Keratinocyte (primary cell): Measurements from ENCODE around the gene AOAH. TPM values are rescaled to one million over a fixed set of nuclear protein-coding genes. Genes with fewer than 3 reads are reported as not detected.
A peak's percentile ranks its signal among the peaks of the same experiment; 100 is the strongest.

ENCODE experiments used
- DNase-seq: peaks from one replicate; pipeline ENCODE4 v3.0.0-alpha.2; 2011; ENCODE audit warnings: low read depth, missing footprints, low spot score
- FAIRE-seq: peaks from 2 replicates; lab custom pipeline; 2011; peaks lifted over from hg19 to GRCh38; lab: Jason Lieb, UNC
- H2AFZ ChIP-seq: 2 replicates; pipeline ENCODE4 v1.6.0; 2012; ENCODE audit warnings: low read length, control low read depth, inconsistent platforms; ENCODE audit not compliant: control insufficient read depth
- H3K27ac ChIP-seq: 2 replicates; pipeline ENCODE4 v1.5.1; 2011; ENCODE audit warnings: low read length; ENCODE audit not compliant: control insufficient read depth, insufficient read depth
- H3K27me3 ChIP-seq: 3 replicates; pipeline ENCODE4 v1.6.0; 2011; ENCODE audit warnings: low read length; ENCODE audit not compliant: control insufficient read depth, insufficient read depth; ENCODE audit errors: extremely low read depth
- H3K36me3 ChIP-seq, 2 experiments: 2 replicates in 1 of 2; 3 replicates in 1 of 2; pipeline ENCODE4 v1.5.1; 2011; ENCODE audit warnings: low read length in 2 of 2, mild to moderate bottlenecking in 1 of 2; ENCODE audit not compliant: control insufficient read depth in 2 of 2, insufficient read depth in 2 of 2; ENCODE audit errors: extremely low read depth in 1 of 2
- H3K4me1 ChIP-seq: 3 replicates; pipeline ENCODE4 v1.5.1; 2011; ENCODE audit warnings: low read length; ENCODE audit not compliant: control insufficient read depth, insufficient read depth; ENCODE audit errors: extremely low read depth
- H3K4me2 ChIP-seq: 3 replicates; pipeline ENCODE4 v1.6.0; 2011; ENCODE audit warnings: low read depth, low read length; ENCODE audit not compliant: control insufficient read depth, insufficient read depth; ENCODE audit errors: extremely low read depth
- H3K4me3 ChIP-seq, 3 experiments: fragments of 200-600 bp in 1 of 3; sonication (generic) in 1 of 3; 2 replicates in 2 of 3; 3 replicates in 1 of 3; pipeline ENCODE4 v1.5.1; 2011 to 2016; ENCODE audit warnings: low read length in 3 of 3, mild to moderate bottlenecking in 3 of 3, control low read depth in 2 of 3, inconsistent platforms in 1 of 3, low read depth in 1 of 3, mixed read lengths in 1 of 3, mixed run types in 1 of 3, moderate library complexity in 1 of 3; ENCODE audit not compliant: control insufficient read depth in 2 of 3, insufficient read depth in 2 of 3; ENCODE audit errors: extremely low read depth in 1 of 3
- H3K79me2 ChIP-seq: 2 replicates; pipeline ENCODE4 v1.6.0; 2012; ENCODE audit warnings: low read length; ENCODE audit not compliant: control insufficient read depth, insufficient read depth
- H3K9ac ChIP-seq: 3 replicates; pipeline ENCODE4 v1.6.0; 2011; ENCODE audit warnings: low read length; ENCODE audit not compliant: control insufficient read depth, insufficient read depth; ENCODE audit errors: extremely low read depth
- H3K9me1 ChIP-seq: 3 replicates; pipeline ENCODE4 v1.6.0; 2011; ENCODE audit warnings: low read length; ENCODE audit not compliant: control insufficient read depth, insufficient read depth; ENCODE audit errors: extremely low read depth
- H3K9me3 ChIP-seq: 2 replicates; pipeline ENCODE4 v1.5.1; 2012; ENCODE audit warnings: low read depth, low read length; ENCODE audit not compliant: control insufficient read depth
- H4K20me1 ChIP-seq: 3 replicates; pipeline ENCODE4 v1.6.0; 2011; ENCODE audit warnings: low read length; ENCODE audit not compliant: control insufficient read depth, insufficient read depth; ENCODE audit errors: extremely low read depth
- CTCF ChIP-seq, 3 experiments: IDR thresholded peaks in 1 of 3; conservative IDR thresholded peaks in 1 of 3; optimal IDR thresholded peaks in 1 of 3; 2 replicates in 2 of 3; 3 replicates in 1 of 3; pipeline versions ENCODE3 to v1.5.1; 2011; ENCODE audit warnings: low read length in 3 of 3, mild to moderate bottlenecking in 3 of 3, moderate library complexity in 2 of 3, control low read depth in 1 of 3, inconsistent platforms in 1 of 3; ENCODE audit not compliant: insufficient read depth in 2 of 3; ENCODE audit errors: extremely low read depth in 1 of 3
- EZH2 ChIP-seq: IDR thresholded peaks from one replicate; pipeline ENCODE4 v1.6.1; 2012; ENCODE audit warnings: inconsistent platforms, mild to moderate bottlenecking, low read length, moderate library complexity
- dilution Hi-C: fragments of 300-500 bp; cut with MboI; formaldehyde crosslinking; loops from one replicate; pipeline ENCODE4 v1.7.0; 2020; ENCODE audit warnings: low sequenced_read_pairs; ENCODE audit not compliant: extremely low pct_ligation_motif_present
- polyA plus RNA-seq, 5 experiments: library from polyadenylated mRNA; depleted of rRNA in 3 of 5; stranded (reverse) in 3 of 5; stranded (forward) in 1 of 5; unstranded in 1 of 5; fragments of >200 nt; gene quantifications; 1 replicate in 1 of 5; 2 replicates in 3 of 5; 3 replicates in 1 of 5; pipeline versions ENCODE4 v1.2.1 to v1.2.3, GENCODE V29; 2011 to 2012; ENCODE audit warnings: missing spikeins in 2 of 5, low read depth in 1 of 5, low replicate concordance in 1 of 5

The AOAH gene
- polyA plus RNA-seq, 1 donor (not counting 4 experiments of a cell fraction or from before 2014, with no cell fraction given): 0.43 TPM

- FAIRE-seq: no peak
- Histone ChIP-seq H3K9me3 (no peaks in the 10 kb centered on the region), H3K4me2 (no peak overlapping the region), H3K9me1 (no peaks in the 10 kb centered on the region), H4K20me1 (no peaks in the 10 kb centered on the region), H3K9ac (no peak overlapping the region), H3K79me2 (no peaks in the 10 kb centered on the region), H3K27me3 (no peaks in the 10 kb centered on the region), H3K27ac (no peak overlapping the region), H2AFZ (no peak overlapping the region), H3K4me3 (no peak overlapping the region), H3K36me3 (no peaks in the 10 kb centered on the region), H3K4me1 (peaks cover 9% of the 10 kb centered on the region)
- no peak for DNase-seq
- dilution Hi-C loops: no loop called here
- TF ChIP-seq CTCF (optimal IDR thresholded peaks at IDR 0.05 in 1 of 3, IDR thresholded peaks at IDR 0.05 in 1 of 3, conservative IDR thresholded peaks at IDR 0.05 in 1 of 3; ENCODE audit: extremely low read depth in 1 of 3, insufficient read depth in 2 of 3, low read length in 3 of 3) (no peak), EZH2 (no peak)
Observed at GRCh38 chr7:36691983-36692382, 32.3 kb downstream of the AOAH start.

DNA sequence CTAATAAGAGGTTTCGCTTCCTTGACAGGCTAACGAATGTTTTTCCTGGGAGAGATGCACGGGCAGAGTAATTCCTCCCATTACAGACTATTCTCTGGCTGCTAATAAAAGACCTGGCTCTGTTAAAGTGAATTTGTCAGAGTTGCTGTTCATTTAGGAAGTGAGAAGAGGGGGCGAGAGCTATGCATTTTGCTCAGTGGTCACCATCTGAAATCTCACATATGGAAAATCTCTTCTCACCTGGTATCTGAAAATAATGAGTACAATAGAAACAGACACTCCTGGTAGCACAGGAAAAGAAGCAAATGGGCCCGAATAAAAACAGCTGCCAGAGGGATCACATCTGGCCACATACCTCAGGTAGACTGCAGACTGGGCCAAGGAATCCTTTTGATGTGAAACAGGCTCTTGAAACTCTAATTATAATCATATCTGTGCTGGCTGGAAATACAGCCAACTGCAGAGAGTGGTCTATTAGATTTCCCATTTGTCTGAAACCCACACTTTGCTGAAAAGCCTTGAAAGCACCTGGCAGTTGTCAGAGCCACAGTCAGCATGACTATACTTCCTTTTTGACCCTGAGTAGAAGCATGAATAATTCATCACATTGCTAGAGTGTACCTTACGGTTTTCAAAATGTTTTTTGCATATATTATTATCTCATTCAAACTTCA, 33.6 kb downstream of the AOAH start:
- H3K9me1 ChIP-seq: no peaks in the 10 kb centered on the region
- DNase-seq (no peak), FAIRE-seq (peak; percentile 41)
- no peak overlapping the region for H3K4me2 ChIP-seq
- H3K9me3 ChIP-seq: no peaks in the 10 kb centered on the region
- dilution Hi-C loops: no loop called here
- no peak overlapping the region for H3K4me3 ChIP-seq
- TF ChIP-seq CTCF (optimal IDR thresholded peaks at IDR 0.05 in 1 of 3, IDR thresholded peaks at IDR 0.05 in 1 of 3, conservative IDR thresholded peaks at IDR 0.05 in 1 of 3; ENCODE audit: extremely low read depth in 1 of 3, insufficient read depth in 2 of 3, low read length in 3 of 3): no peak
- no peak for TF ChIP-seq EZH2
- no peaks in the 10 kb centered on the region for H3K36me3 ChIP-seq
- H4K20me1 ChIP-seq: no peaks in the 10 kb centered on the region
- no peak overlapping the region for H3K9ac ChIP-seq
- no peaks in the 10 kb centered on the region for H3K27me3 ChIP-seq
- H3K79me2 ChIP-seq: no peaks in the 10 kb centered on the region
- no peak overlapping the region for H3K27ac ChIP-seq
- peak overlapping the region; percentile 33 for H2AFZ ChIP-seq
- peaks cover 22% of the 10 kb centered on the region for H3K4me1 ChIP-seq
